ENCODE data around the gene TPSD1.
"Not testable (repeated sequence)": the region's sequence is repeated elsewhere in the genome, so short reads cannot be mapped to it uniquely, and the experiment has no call there.

TPSD1 gene

DNA sequence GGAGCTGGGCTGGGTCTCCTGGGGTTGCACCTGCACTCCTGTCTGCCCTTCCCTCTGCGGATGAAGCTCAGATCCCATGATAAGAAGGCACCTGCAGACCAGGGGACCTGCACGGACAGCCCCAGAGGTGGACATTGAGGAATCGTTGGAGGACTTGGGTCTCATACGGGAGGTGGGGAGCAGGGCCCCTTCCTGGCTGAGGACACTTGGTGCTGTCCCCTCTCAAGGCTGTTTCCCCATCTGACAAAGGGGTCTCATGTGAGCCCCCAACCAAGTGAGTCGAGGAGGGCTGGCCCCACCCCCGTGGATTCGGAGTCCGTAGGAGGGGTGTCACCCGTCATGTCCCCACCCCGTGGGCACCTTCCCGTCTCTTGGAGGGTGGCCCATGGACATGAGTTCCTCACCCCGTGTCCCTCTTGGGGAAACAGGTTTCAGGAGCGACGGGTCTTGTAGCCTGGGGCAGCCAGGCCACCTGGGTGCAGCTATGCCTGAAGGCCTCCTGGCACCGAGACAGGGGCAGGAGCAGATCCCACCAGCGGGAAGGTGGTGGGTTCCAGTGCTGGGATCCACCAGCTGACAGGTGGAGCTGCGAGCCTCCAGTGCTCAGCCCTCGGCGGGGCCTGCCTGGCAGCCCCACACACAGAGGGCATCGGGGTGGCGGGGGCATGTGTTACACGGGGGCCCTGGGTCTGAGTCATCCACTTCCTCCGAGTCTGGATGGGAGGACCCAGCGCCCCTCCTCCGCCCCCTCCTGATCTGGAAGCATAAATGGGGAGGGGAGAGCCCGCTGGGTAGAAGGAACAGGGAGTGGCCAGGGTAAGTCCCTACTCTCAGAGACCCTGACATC, at the start of gene TPSD1:
Gene TPSD1, plus strand, starts transcription at position 794 of the 847 bp plus-strand sequence. CDS start 212 bp downstream, outside the sequence.
- DNase-seq = not testable (repeated sequence)

DNA sequence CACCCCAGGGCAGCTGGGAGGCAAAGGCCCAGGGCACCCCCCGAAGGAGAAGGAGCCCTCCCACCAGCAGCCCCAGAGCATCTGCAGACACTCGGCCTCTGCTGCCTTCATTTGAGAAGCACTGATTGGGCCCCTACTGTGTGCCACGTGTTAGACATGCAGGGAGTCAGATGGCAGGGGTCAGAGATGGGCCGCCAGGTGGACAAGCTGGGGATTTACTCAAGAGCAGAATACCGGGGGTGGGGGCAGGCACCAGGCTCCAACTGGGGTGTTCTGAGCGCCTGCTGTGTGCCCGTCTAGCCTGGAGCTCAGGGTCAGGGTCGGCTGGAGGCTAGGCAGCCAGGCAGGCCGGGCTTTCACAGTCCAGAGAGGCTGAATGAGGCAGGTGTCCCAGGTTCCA, 49.5 kb upstream of the TPSD1 start:
- DNase-seq = no peak

DNA sequence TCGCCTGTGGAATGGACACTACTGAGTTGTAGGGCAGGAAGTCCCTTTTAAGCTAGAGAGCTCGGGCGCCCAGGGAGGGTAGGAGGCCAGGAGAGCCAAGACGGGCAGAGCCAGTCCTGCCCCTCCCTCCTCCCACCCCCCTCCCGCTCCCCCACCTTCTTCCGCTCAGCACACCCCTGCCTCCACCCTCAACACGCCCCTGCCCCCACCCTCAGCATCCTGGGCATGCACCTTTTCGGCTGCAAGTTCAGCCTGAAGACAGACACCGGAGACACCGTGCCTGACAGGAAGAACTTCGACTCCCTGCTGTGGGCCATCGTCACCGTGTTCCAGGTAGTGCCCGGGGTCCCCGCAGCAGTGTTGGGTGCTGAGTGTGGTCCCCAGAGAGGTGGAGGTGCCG, 49.1 kb upstream of the TPSD1 start:
- DNase-seq = no peak

GRCh38 chr16:1208239-1208830, 47.5 kb upstream of the TPSD1 start:
- peak; percentile 65 for DNase-seq

- no peak for DNase-seq
Observed at GRCh38 chr16:1209081-1209480, 46.8 kb upstream of the TPSD1 start.

DNA sequence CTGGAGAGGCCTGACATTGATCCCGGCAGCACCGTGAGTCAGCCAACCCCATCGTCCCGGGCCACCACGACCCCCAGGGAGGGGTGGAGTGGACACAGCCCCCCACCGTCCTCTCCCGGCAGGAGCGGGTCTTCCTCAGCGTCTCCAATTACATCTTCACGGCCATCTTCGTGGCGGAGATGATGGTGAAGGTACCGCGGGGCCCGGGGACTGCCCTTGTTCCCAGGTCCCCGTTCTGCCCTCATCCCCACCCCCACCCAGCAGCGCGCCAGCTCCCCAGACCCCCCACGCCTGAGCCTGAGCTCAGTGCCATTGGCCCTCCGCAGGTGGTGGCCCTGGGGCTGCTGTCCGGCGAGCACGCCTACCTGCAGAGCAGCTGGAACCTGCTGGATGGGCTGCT, 45.4 kb upstream of the TPSD1 start:
- DNase-seq = no peak

DNA sequence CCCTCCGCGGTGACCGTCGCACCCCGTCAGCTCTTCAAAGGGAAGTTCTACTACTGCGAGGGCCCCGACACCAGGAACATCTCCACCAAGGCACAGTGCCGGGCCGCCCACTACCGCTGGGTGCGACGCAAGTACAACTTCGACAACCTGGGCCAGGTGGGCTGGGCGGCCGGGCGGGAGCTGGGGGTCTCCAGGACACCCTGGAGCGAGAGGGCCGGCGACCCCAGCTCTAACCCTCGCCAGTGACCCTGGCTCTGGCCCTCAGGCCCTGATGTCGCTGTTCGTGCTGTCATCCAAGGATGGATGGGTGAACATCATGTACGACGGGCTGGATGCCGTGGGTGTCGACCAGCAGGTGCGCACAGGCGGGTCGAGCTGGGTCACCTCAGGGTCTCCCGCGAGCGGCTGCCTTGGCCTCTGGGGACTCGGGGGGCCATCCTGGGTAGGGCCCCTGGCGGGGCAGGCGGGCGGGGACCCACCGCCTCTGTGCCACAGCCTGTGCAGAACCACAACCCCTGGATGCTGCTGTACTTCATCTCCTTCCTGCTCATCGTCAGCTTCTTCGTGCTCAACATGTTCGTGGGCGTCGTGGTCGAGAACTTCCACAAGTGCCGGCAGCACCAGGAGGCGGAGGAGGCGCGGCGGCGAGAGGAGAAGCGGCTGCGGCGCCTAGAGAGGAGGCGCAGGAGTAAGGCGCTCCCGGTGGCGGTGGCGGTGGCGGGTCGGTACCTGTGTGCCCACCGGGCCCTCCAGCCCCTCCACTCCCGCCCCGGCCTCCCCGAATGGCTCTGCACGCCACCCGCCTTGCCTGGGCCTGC, 44.2 kb upstream of the TPSD1 start:
- DNase-seq = no peak

- DNase-seq = no peak
Observed at GRCh38 chr16:1212616-1213194, 43.2 kb upstream of the TPSD1 start.

DNA sequence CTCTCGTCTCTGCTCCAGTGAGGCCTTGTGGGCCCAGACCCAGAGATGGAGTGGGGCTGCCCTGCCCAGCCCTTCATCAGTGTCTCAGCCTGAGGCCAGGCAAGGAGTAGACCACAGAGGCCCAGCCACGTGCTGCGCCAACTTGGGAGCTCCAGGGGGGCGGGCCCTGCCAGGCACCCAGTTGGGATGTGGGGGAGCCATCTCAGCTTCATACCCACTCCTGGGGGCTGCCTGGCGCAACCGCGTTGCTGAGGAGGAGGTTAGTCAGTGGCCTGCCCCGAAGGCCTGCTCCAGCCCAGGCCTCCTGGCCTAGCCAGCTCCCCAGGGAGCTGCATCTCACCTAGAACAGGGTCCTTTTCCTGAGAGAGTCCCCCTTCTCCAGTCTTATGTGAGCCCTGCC, 42.6 kb upstream of the TPSD1 start:
- no peak for DNase-seq

GRCh38 chr16:1213796-1214372, 42.0 kb upstream of the TPSD1 start:
- no peak for DNase-seq

- DNase-seq = no peak
Observed at GRCh38 chr16:1214719-1215118, 41.1 kb upstream of the TPSD1 start.

GRCh38 chr16:1215574-1216295, 40.1 kb upstream of the TPSD1 start:
- DNase-seq = no peak

DNA sequence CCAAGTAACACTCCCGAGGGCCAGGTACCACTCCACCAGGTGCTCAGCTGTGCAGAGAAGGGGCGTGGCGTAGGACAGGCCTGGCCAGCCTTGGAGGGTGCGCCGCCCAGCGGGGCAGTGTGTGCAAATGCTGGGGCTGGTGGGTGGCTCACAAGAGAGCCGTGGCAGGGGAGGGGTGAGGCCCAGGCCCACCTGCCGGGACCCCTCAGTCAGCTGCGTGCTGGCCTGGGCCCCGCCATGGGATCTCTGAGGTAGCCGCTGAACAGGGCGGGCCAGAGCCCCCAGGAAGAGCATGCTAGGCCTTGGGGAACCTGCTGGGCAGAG, 39.6 kb upstream of the TPSD1 start:
- DNase-seq = peak; percentile 76

DNA sequence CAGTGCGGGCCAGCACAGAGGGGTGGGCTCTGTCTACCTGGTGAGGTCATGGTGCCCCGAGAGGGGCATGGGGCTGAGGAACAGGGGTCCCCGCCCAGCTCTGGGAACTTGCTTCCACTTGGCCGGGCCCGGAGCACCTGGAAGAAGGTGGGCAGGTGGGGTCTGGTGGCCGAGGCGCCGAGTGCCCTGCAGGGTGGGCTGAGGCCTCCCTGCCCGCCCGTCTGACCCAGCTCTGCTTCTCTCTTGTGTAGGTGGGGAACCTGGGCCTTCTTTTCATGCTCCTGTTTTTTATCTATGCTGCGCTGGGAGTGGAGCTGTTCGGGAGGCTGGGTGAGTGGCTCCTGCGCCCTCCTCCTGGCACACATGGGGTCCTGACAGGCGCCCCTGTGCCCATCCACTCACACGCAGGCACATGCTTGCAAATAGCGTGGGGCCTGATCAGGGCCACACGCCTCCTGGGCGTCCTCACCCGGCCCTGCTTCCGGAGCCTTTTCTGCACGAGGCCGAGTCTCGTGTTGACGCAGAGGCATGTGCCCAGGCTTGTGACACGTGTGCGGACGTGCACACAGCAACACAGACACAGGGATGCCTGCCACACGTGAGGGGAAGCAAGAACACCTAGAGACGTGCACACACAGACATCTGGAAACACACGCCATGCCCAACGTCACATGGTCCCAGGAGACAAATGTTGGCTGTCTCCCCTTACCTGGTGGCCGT, 39.0 kb upstream of the TPSD1 start:
- DNase-seq = no peak

GRCh38 chr16:1217526-1217925, 38.3 kb upstream of the TPSD1 start:
- DNase-seq = no peak

DNA sequence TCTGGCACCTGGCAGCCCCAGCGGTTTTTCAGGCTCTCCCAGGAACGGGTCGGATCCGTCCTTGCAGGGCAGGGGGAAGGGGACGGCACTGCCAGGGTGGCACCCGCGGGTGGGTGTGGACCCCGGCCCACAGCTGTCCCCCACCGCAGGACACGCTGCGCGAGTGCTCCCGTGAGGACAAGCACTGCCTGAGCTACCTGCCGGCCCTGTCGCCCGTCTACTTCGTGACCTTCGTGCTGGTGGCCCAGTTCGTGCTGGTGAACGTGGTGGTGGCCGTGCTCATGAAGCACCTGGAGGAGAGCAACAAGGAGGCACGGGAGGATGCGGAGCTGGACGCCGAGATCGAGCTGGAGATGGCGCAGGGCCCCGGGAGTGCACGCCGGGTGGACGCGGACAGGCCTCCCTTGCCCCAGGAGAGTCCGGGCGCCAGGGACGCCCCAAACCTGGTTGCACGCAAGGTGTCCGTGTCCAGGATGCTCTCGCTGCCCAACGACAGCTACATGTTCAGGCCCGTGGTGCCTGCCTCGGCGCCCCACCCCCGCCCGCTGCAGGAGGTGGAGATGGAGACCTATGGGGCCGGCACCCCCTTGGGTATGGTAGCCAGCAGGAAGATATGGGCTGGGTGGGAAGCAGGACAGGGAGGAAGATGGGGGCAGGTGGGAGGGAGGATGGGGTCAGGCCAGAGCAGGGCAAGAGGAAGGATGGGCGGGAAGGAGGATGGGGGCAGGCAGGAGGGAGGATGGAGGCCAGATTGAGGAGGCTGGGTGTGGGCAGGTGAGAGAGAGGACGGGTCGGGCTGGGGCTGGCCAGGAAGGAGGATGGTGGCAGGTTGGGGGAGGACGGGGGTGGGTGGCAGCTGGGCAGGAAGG, 37.6 kb upstream of the TPSD1 start:
- no peak for DNase-seq

- no peak for DNase-seq
Observed at GRCh38 chr16:1218930-1219611, 36.8 kb upstream of the TPSD1 start.

DNA sequence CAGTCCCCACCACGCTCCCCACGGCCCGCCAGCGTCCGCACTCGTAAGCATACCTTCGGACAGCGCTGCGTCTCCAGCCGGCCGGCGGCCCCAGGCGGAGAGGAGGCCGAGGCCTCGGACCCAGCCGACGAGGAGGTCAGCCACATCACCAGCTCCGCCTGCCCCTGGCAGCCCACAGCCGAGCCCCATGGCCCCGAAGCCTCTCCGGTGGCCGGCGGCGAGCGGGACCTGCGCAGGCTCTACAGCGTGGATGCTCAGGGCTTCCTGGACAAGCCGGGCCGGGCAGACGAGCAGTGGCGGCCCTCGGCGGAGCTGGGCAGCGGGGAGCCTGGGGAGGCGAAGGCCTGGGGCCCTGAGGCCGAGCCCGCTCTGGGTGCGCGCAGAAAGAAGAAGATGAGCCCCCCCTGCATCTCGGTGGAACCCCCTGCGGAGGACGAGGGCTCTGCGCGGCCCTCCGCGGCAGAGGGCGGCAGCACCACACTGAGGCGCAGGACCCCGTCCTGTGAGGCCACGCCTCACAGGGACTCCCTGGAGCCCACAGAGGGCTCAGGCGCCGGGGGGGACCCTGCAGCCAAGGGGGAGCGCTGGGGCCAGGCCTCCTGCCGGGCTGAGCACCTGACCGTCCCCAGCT, 35.7 kb upstream of the TPSD1 start:
- no peak for DNase-seq

DNA sequence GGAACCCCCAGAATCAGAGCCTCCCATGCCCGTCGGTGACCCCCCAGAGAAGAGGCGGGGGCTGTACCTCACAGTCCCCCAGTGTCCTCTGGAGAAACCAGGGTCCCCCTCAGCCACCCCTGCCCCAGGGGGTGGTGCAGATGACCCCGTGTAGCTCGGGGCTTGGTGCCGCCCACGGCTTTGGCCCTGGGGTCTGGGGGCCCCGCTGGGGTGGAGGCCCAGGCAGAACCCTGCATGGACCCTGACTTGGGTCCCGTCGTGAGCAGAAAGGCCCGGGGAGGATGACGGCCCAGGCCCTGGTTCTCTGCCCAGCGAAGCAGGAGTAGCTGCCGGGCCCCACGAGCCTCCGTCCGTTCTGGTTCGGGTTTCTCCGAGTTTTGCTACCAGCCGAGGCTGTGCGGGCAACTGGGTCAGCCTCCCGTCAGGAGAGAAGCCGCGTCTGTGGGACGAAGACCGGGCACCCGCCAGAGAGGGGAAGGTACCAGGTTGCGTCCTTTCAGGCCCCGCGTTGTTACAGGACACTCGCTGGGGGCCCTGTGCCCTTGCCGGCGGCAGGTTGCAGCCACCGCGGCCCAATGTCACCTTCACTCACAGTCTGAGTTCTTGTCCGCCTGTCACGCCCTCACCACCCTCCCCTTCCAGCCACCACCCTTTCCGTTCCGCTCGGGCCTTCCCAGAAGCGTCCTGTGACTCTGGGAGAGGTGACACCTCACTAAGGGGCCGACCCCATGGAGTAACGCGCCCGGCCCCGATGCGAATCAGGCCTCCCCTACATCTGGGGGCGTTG, 34.8 kb upstream of the TPSD1 start:
- DNase-seq = peak; percentile 20

Measured in RPMI8226 (cell line).